Activated naive CD8-positive, alpha-beta T cell treated with anti-CD3 and anti-CD28 coated beads for 36 hours (primary cell): ENCODE data around the gene C2orf80. TPM values are rescaled to one million over a fixed set of nuclear protein-coding genes. Genes with fewer than 3 reads are reported as not detected.
"Not testable (repeated sequence)": the region's sequence is repeated elsewhere in the genome, so short reads cannot be mapped to it uniquely, and the experiment has no call there.

Experiments
- DNase-seq: peaks from one replicate; pipeline ENCODE4 v3.0.0; 2021
- H3K27ac Mint-ChIP-seq: one replicate; pipeline ENCODE4 v1.8.0; 2022; ENCODE audit warnings: mild to moderate bottlenecking, moderate library complexity, mixed read lengths
- H3K27me3 Mint-ChIP-seq: one replicate; pipeline ENCODE4 v1.8.0; 2022; ENCODE audit warnings: mild to moderate bottlenecking, mixed read lengths
- H3K36me3 Mint-ChIP-seq: one replicate; pipeline ENCODE4 v1.8.0; 2021; ENCODE audit warnings: mild to moderate bottlenecking, mixed read lengths
- H3K4me1 Mint-ChIP-seq: one replicate; pipeline ENCODE4 v1.8.0; 2021; ENCODE audit warnings: mixed read lengths
- H3K4me3 Mint-ChIP-seq: one replicate; pipeline ENCODE4 v1.8.0; 2022; ENCODE audit warnings: mild to moderate bottlenecking, moderate library complexity, mixed read lengths
- H3K9me3 Mint-ChIP-seq: one replicate; pipeline ENCODE4 v1.8.0; 2022; ENCODE audit warnings: mixed read lengths
- total RNA-seq, 2 experiments: library from RNA; stranded (reverse); gene quantifications; one replicate each; pipeline ENCODE4 v1.2.3, GENCODE V29; 2021

The C2orf80 gene
- total RNA-seq = not detected

GRCh38 chr2:208189810-208190503 is at the start of gene C2orf80:
C2orf80 (minus strand) TSS chr2:208190030; CDS start chr2:208186986, 3,044 bp downstream.
- H3K4me3 Mint-ChIP-seq = no peak within 1 kb of the TSS
- H3K4me1 Mint-ChIP-seq = peaks cover 3% of the 10 kb centered on the region
- no peaks in the 10 kb centered on the region for H3K9me3 Mint-ChIP-seq
- H3K27ac Mint-ChIP-seq = no peak within 1 kb of the TSS
- DNase-seq = no peak
- H3K36me3 Mint-ChIP-seq = no peaks in the 10 kb centered on the region
- no peaks in the 10 kb centered on the region for H3K27me3 Mint-ChIP-seq

- Mint-ChIP-seq H3K27me3 (no peaks in the 10 kb centered on the region), H3K4me3 (no peak overlapping the region), H3K4me1 (no peaks in the 10 kb centered on the region), H3K27ac (no peak overlapping the region), H3K36me3 (peaks cover 22% of the 10 kb centered on the region), H3K9me3 (peaks cover 11% of the 10 kb centered on the region)
- DNase-seq = no peak
Measured at GRCh38 chr2:208235860-208236259, 46.0 kb upstream of the C2orf80 start.

GRCh38 chr2:208234786-208235185 is 45.0 kb upstream of the C2orf80 start:
- Mint-ChIP-seq H3K4me1 (no peaks in the 10 kb centered on the region), H3K4me3 (no peak overlapping the region), H3K9me3 (peaks cover 11% of the 10 kb centered on the region), H3K27ac (no peak overlapping the region), H3K27me3 (no peaks in the 10 kb centered on the region), H3K36me3 (peaks cover 20% of the 10 kb centered on the region)
- DNase-seq = no peak

GRCh38 chr2:208228476-208228875 is 38.6 kb upstream of the C2orf80 start:
- H3K4me1 Mint-ChIP-seq = no peaks in the 10 kb centered on the region
- H3K27me3 Mint-ChIP-seq = no peaks in the 10 kb centered on the region
- peaks cover 5% of the 10 kb centered on the region for H3K36me3 Mint-ChIP-seq
- H3K27ac Mint-ChIP-seq = no peak overlapping the region
- no peak overlapping the region for H3K4me3 Mint-ChIP-seq
- peaks cover 7% of the 10 kb centered on the region for H3K9me3 Mint-ChIP-seq
- no peak for DNase-seq

- peaks cover 5% of the 10 kb centered on the region for H3K36me3 Mint-ChIP-seq
- no peak for DNase-seq
- no peak overlapping the region for H3K4me3 Mint-ChIP-seq
- H3K9me3 Mint-ChIP-seq = peaks cover 7% of the 10 kb centered on the region
- H3K4me1 Mint-ChIP-seq = no peaks in the 10 kb centered on the region
- H3K27ac Mint-ChIP-seq = no peak overlapping the region
- no peaks in the 10 kb centered on the region for H3K27me3 Mint-ChIP-seq
Measured at GRCh38 chr2:208227581-208228232, 37.9 kb upstream of the C2orf80 start.

- Mint-ChIP-seq H3K4me1 (no peaks in the 10 kb centered on the region), H3K9me3 (no peaks in the 10 kb centered on the region), H3K4me3 (no peak overlapping the region), H3K36me3 (no peaks in the 10 kb centered on the region), H3K27me3 (no peaks in the 10 kb centered on the region), H3K27ac (no peak overlapping the region)
- no peak for DNase-seq
Measured at GRCh38 chr2:208224802-208225201, 35.0 kb upstream of the C2orf80 start.

- DNase-seq = no peak
- H3K4me1 Mint-ChIP-seq = no peaks in the 10 kb centered on the region
- no peak overlapping the region for H3K27ac Mint-ChIP-seq
- H3K9me3 Mint-ChIP-seq = no peaks in the 10 kb centered on the region
- H3K4me3 Mint-ChIP-seq = no peak overlapping the region
- no peaks in the 10 kb centered on the region for H3K27me3 Mint-ChIP-seq
- H3K36me3 Mint-ChIP-seq = no peaks in the 10 kb centered on the region
Measured at GRCh38 chr2:208222351-208222750, 32.5 kb upstream of the C2orf80 start.

- not testable (repeated sequence) for H3K4me1 Mint-ChIP-seq, H3K27ac Mint-ChIP-seq, DNase-seq, H3K9me3 Mint-ChIP-seq, H3K36me3 Mint-ChIP-seq, H3K4me3 Mint-ChIP-seq, H3K27me3 Mint-ChIP-seq
Measured at GRCh38 chr2:208221873-208222272, 32.0 kb upstream of the C2orf80 start.

GRCh38 chr2:208210688-208211451 is 21.0 kb upstream of the C2orf80 start:
- no peaks in the 10 kb centered on the region for H3K4me1 Mint-ChIP-seq
- H3K4me3 Mint-ChIP-seq = no peak overlapping the region
- no peaks in the 10 kb centered on the region for H3K36me3 Mint-ChIP-seq
- no peaks in the 10 kb centered on the region for H3K9me3 Mint-ChIP-seq
- H3K27me3 Mint-ChIP-seq = no peaks in the 10 kb centered on the region
- no peak for DNase-seq
- H3K27ac Mint-ChIP-seq = no peak overlapping the region

GRCh38 chr2:208208335-208209085 is 18.7 kb upstream of the C2orf80 start:
- Mint-ChIP-seq H3K27ac (no peak overlapping the region), H3K36me3 (no peaks in the 10 kb centered on the region), H3K9me3 (no peaks in the 10 kb centered on the region), H3K4me1 (peaks cover 5% of the 10 kb centered on the region), H3K4me3 (no peak overlapping the region), H3K27me3 (no peaks in the 10 kb centered on the region)
- DNase-seq = no peak

GRCh38 chr2:208207769-208208168 is 17.9 kb upstream of the C2orf80 start:
- H3K4me1 Mint-ChIP-seq = peaks cover 5% of the 10 kb centered on the region
- H3K4me3 Mint-ChIP-seq = no peak overlapping the region
- no peaks in the 10 kb centered on the region for H3K9me3 Mint-ChIP-seq
- H3K27ac Mint-ChIP-seq = no peak overlapping the region
- H3K36me3 Mint-ChIP-seq = no peaks in the 10 kb centered on the region
- H3K27me3 Mint-ChIP-seq = no peaks in the 10 kb centered on the region
- DNase-seq = no peak

GRCh38 chr2:208204166-208204565 is 14.3 kb upstream of the C2orf80 start:
- H3K9me3 Mint-ChIP-seq = no peaks in the 10 kb centered on the region
- no peak overlapping the region for H3K4me3 Mint-ChIP-seq
- peaks cover 5% of the 10 kb centered on the region for H3K4me1 Mint-ChIP-seq
- DNase-seq = no peak
- no peaks in the 10 kb centered on the region for H3K27me3 Mint-ChIP-seq
- no peak overlapping the region for H3K27ac Mint-ChIP-seq
- no peaks in the 10 kb centered on the region for H3K36me3 Mint-ChIP-seq

- Mint-ChIP-seq H3K9me3 (no peaks in the 10 kb centered on the region), H3K4me1 (no peaks in the 10 kb centered on the region), H3K27ac (no peak overlapping the region), H3K36me3 (no peaks in the 10 kb centered on the region), H3K4me3 (no peak overlapping the region), H3K27me3 (no peaks in the 10 kb centered on the region)
- no peak for DNase-seq
Measured at GRCh38 chr2:208195531-208195930, 5.7 kb upstream of the C2orf80 start.

- Mint-ChIP-seq H3K4me3 (no peak overlapping the region), H3K4me1 (no peaks in the 10 kb centered on the region), H3K9me3 (no peaks in the 10 kb centered on the region), H3K27me3 (no peaks in the 10 kb centered on the region), H3K27ac (no peak overlapping the region), H3K36me3 (no peaks in the 10 kb centered on the region)
- DNase-seq = no peak
Measured at GRCh38 chr2:208192611-208193236, 2.9 kb upstream of the C2orf80 start.
